Measurements from ENCODE around the gene OTOP2.

The OTOP2 gene

GRCh38 chr17:74917430-74917829 lies 6.6 kb upstream of the OTOP2 start:
- Histone ChIP-seq H3K4me1 (ENCODE audit: control insufficient read depth, low read depth, low read length) (no peaks in the 10 kb centered on the region), H2AK5ac (ENCODE audit: low read length) (no peak overlapping the region), H2BK15ac (replicated peaks; ENCODE audit: low read depth) (no peak overlapping the region), H2BK5ac (ENCODE audit: low read length) (no peak overlapping the region), H3K36me3 (ENCODE audit: control insufficient read depth, insufficient read depth, low read length) (no peaks in the 10 kb centered on the region), H3K4me3 (ENCODE audit: low read length) (no peak overlapping the region), H4K8ac (ENCODE audit: low read depth, low read length) (no peak overlapping the region), H3K4ac (ENCODE audit: low read depth, low read length) (no peak overlapping the region), H3K4me2 (ENCODE audit: low read length) (no peak overlapping the region), H3K79me2 (ENCODE audit: control insufficient read depth, insufficient read depth, low read length) (no peaks in the 10 kb centered on the region), H3K9ac (ENCODE audit: low read length) (no peak overlapping the region), H4K5ac (ENCODE audit: low read length) (no peak overlapping the region), H3K27ac (ENCODE audit: low read depth, low read length) (no peak overlapping the region), H3K23ac (ENCODE audit: low read length) (no peak overlapping the region), H3K18ac (ENCODE audit: low read length) (no peak overlapping the region), H3K56ac (ENCODE audit: low read length) (no peak overlapping the region), H3K79me1 (ENCODE audit: low read length) (no peaks in the 10 kb centered on the region), H2BK120ac (ENCODE audit: low read depth, low read length) (no peak overlapping the region), H3K27me3 (ENCODE audit: insufficient read depth, low read length, poor library complexity) (peaks cover 2% of the 10 kb centered on the region)
- DNase-seq, result no peak
- no CpG with 5 or more reads among the region's 10 CpGs for WGBS (ENCODE audit: extremely low coverage, insufficient coverage, low lambda C conversion rate)

GRCh38 chr17:74918906-74919305 lies 5.2 kb upstream of the OTOP2 start:
- Histone ChIP-seq H3K23ac (ENCODE audit: low read length) (no peak overlapping the region), H3K56ac (ENCODE audit: low read length) (no peak overlapping the region), H2AK5ac (ENCODE audit: low read length) (no peak overlapping the region), H3K4ac (ENCODE audit: low read depth, low read length) (no peak overlapping the region), H3K4me1 (ENCODE audit: control insufficient read depth, low read depth, low read length) (no peaks in the 10 kb centered on the region), H3K4me2 (ENCODE audit: low read length) (no peak overlapping the region), H2BK120ac (ENCODE audit: low read depth, low read length) (no peak overlapping the region), H3K9ac (ENCODE audit: low read length) (no peak overlapping the region), H3K4me3 (ENCODE audit: low read length) (no peak overlapping the region), H4K5ac (ENCODE audit: low read length) (no peak overlapping the region), H4K8ac (ENCODE audit: low read depth, low read length) (no peak overlapping the region), H2BK5ac (ENCODE audit: low read length) (no peak overlapping the region), H3K18ac (ENCODE audit: low read length) (no peak overlapping the region), H3K79me1 (ENCODE audit: low read length) (no peaks in the 10 kb centered on the region), H3K36me3 (ENCODE audit: control insufficient read depth, insufficient read depth, low read length) (no peaks in the 10 kb centered on the region), H2BK15ac (replicated peaks; ENCODE audit: low read depth) (no peak overlapping the region), H3K79me2 (ENCODE audit: control insufficient read depth, insufficient read depth, low read length) (no peaks in the 10 kb centered on the region), H3K27ac (ENCODE audit: low read depth, low read length) (no peak overlapping the region), H3K27me3 (ENCODE audit: insufficient read depth, low read length, poor library complexity) (peaks cover 7% of the 10 kb centered on the region)
- no peak for DNase-seq
- WGBS (ENCODE audit: extremely low coverage, insufficient coverage, low lambda C conversion rate), result no CpG with 5 or more reads among the region's 5 CpGs

GRCh38 chr17:74919440-74920305 lies 4.4 kb upstream of the OTOP2 start:
- Histone ChIP-seq H4K8ac (ENCODE audit: low read depth, low read length) (no peak overlapping the region), H2BK5ac (ENCODE audit: low read length) (no peak overlapping the region), H2BK15ac (replicated peaks; ENCODE audit: low read depth) (no peak overlapping the region), H3K79me1 (ENCODE audit: low read length) (no peaks in the 10 kb centered on the region), H4K5ac (ENCODE audit: low read length) (no peak overlapping the region), H3K18ac (ENCODE audit: low read length) (no peak overlapping the region), H3K36me3 (ENCODE audit: control insufficient read depth, insufficient read depth, low read length) (no peaks in the 10 kb centered on the region), H3K56ac (ENCODE audit: low read length) (no peak overlapping the region), H3K4me2 (ENCODE audit: low read length) (no peak overlapping the region), H3K4me3 (ENCODE audit: low read length) (no peak overlapping the region), H3K23ac (ENCODE audit: low read length) (no peak overlapping the region), H2BK120ac (ENCODE audit: low read depth, low read length) (no peak overlapping the region), H3K4ac (ENCODE audit: low read depth, low read length) (no peak overlapping the region), H3K27ac (ENCODE audit: low read depth, low read length) (no peak overlapping the region), H2AK5ac (ENCODE audit: low read length) (no peak overlapping the region), H3K27me3 (ENCODE audit: insufficient read depth, low read length, poor library complexity) (peaks cover 15% of the 10 kb centered on the region), H3K4me1 (ENCODE audit: control insufficient read depth, low read depth, low read length) (no peaks in the 10 kb centered on the region), H3K9ac (ENCODE audit: low read length) (no peak overlapping the region), H3K79me2 (ENCODE audit: control insufficient read depth, insufficient read depth, low read length) (no peaks in the 10 kb centered on the region)
- WGBS (ENCODE audit: extremely low coverage, insufficient coverage, low lambda C conversion rate), result no CpG with 5 or more reads among the region's 67 CpGs
- peak; percentile 63 for DNase-seq

- H3K56ac ChIP-seq (ENCODE audit: low read length), result no peak overlapping the region
- no peak overlapping the region for H4K8ac ChIP-seq (ENCODE audit: low read depth, low read length)
- no peak overlapping the region for H2BK15ac ChIP-seq (replicated peaks; ENCODE audit: low read depth)
- no CpG with 5 or more reads among the region's 27 CpGs for whole genome bisulfite sequencing (ENCODE audit: extremely low coverage, insufficient coverage, low lambda C conversion rate)
- no peaks in the 10 kb centered on the region for H3K79me2 ChIP-seq (ENCODE audit: control insufficient read depth, insufficient read depth, low read length)
- H3K4me2 ChIP-seq (ENCODE audit: low read length), result no peak overlapping the region
- no peaks in the 10 kb centered on the region for H3K4me1 ChIP-seq (ENCODE audit: control insufficient read depth, low read depth, low read length)
- no peak overlapping the region for H2BK5ac ChIP-seq (ENCODE audit: low read length)
- H3K27ac ChIP-seq (ENCODE audit: low read depth, low read length), result no peak overlapping the region
- no peak overlapping the region for H3K23ac ChIP-seq (ENCODE audit: low read length)
- no peak overlapping the region for H3K18ac ChIP-seq (ENCODE audit: low read length)
- H2BK120ac ChIP-seq (ENCODE audit: low read depth, low read length), result no peak overlapping the region
- H4K5ac ChIP-seq (ENCODE audit: low read length), result no peak overlapping the region
- DNase-seq, result no peak
- H3K4me3 ChIP-seq (ENCODE audit: low read length), result no peak overlapping the region
- H3K36me3 ChIP-seq (ENCODE audit: control insufficient read depth, insufficient read depth, low read length), result no peaks in the 10 kb centered on the region
- H3K9ac ChIP-seq (ENCODE audit: low read length), result no peak overlapping the region
- peaks cover 21% of the 10 kb centered on the region for H3K27me3 ChIP-seq (ENCODE audit: insufficient read depth, low read length, poor library complexity)
- H3K4ac ChIP-seq (ENCODE audit: low read depth, low read length), result no peak overlapping the region
- H2AK5ac ChIP-seq (ENCODE audit: low read length), result no peak overlapping the region
- H3K79me1 ChIP-seq (ENCODE audit: low read length), result no peaks in the 10 kb centered on the region
Measured at GRCh38 chr17:74920306-74920620, 3.8 kb upstream of the OTOP2 start.

GRCh38 chr17:74920642-74921025 lies 3.4 kb upstream of the OTOP2 start:
- Histone ChIP-seq H2AK5ac (ENCODE audit: low read length) (no peak overlapping the region), H3K4ac (ENCODE audit: low read depth, low read length) (no peak overlapping the region), H3K9ac (ENCODE audit: low read length) (no peak overlapping the region), H3K18ac (ENCODE audit: low read length) (no peak overlapping the region), H4K8ac (ENCODE audit: low read depth, low read length) (no peak overlapping the region), H3K27ac (ENCODE audit: low read depth, low read length) (no peak overlapping the region), H2BK120ac (ENCODE audit: low read depth, low read length) (no peak overlapping the region), H3K79me2 (ENCODE audit: control insufficient read depth, insufficient read depth, low read length) (no peaks in the 10 kb centered on the region), H3K36me3 (ENCODE audit: control insufficient read depth, insufficient read depth, low read length) (no peaks in the 10 kb centered on the region), H4K5ac (ENCODE audit: low read length) (no peak overlapping the region), H2BK5ac (ENCODE audit: low read length) (no peak overlapping the region), H3K56ac (ENCODE audit: low read length) (peak overlapping the region; percentile 25), H3K4me1 (ENCODE audit: control insufficient read depth, low read depth, low read length) (no peaks in the 10 kb centered on the region), H2BK15ac (replicated peaks; ENCODE audit: low read depth) (no peak overlapping the region), H3K23ac (ENCODE audit: low read length) (no peak overlapping the region), H3K4me3 (ENCODE audit: low read length) (no peak overlapping the region), H3K27me3 (ENCODE audit: insufficient read depth, low read length, poor library complexity) (peaks cover 25% of the 10 kb centered on the region), H3K4me2 (ENCODE audit: low read length) (no peak overlapping the region), H3K79me1 (ENCODE audit: low read length) (no peaks in the 10 kb centered on the region)
- WGBS (ENCODE audit: extremely low coverage, insufficient coverage, low lambda C conversion rate), result no CpG with 5 or more reads among the region's 6 CpGs
- DNase-seq, result no peak

All from mesendoderm (in vitro differentiated cells).